ENCODE data around the gene CLIP3. TPM values are rescaled to one million over a fixed set of nuclear protein-coding genes. Genes with fewer than 3 reads are reported as not detected.

The CLIP3 gene
- total and polyA plus RNA-seq, 2 of the 13 experiments (the other 11 are each of a cell fraction or from before 2014, with no cell fraction given), result 0.15 to 1.2 TPM

GRCh38 chr19:36054119-36054732 lies 21.6 kb upstream of the CLIP3 start, which contains the start of gene THAP8 (continued):
- peak; percentile 84; the same call in 1 of the 2 replicates for TF ChIP-seq MIXL1 (CRISPR knock-in tag; IDR thresholded peaks at IDR 0.05)
- no peak for TF ChIP-seq ZKSCAN1 (IDR thresholded peaks at IDR 0.05; ENCODE audit: low read length)
- no peak; the same call in 1 of the 2 replicates for TF ChIP-seq KDM4B (CRISPR knock-in tag; IDR thresholded peaks at IDR 0.05)
- TF ChIP-seq ZNF83 (CRISPR knock-in tag; IDR thresholded peaks at IDR 0.05; ENCODE audit: borderline replicate concordance), result no peak; the same call in 1 of the 2 replicates
- peak; percentile 22; the same call in 1 of the 2 replicates for TF ChIP-seq NR2F6 (IDR thresholded peaks at IDR 0.05)
- peak; percentile 76 for TF ChIP-seq NR2F6 (CRISPR knock-in tag; IDR thresholded peaks at IDR 0.05)
- TF ChIP-seq ZNF660 (CRISPR knock-in tag; IDR thresholded peaks at IDR 0.05; ENCODE audit: borderline replicate concordance, low read depth), result no peak
- peak; percentile 89; the same call in 1 of the 2 replicates for TF ChIP-seq MYC (CRISPR knock-in tag; IDR thresholded peaks at IDR 0.05; ENCODE audit: borderline replicate concordance)
- TF ChIP-seq ZBTB7B (CRISPR knock-in tag; IDR thresholded peaks at IDR 0.05), result peak; percentile 24; the same call in 1 of the 2 replicates
- no peak for TF ChIP-seq ZNF672 (CRISPR knock-in tag; IDR thresholded peaks at IDR 0.05)
- TF ChIP-seq, protein P1, sequence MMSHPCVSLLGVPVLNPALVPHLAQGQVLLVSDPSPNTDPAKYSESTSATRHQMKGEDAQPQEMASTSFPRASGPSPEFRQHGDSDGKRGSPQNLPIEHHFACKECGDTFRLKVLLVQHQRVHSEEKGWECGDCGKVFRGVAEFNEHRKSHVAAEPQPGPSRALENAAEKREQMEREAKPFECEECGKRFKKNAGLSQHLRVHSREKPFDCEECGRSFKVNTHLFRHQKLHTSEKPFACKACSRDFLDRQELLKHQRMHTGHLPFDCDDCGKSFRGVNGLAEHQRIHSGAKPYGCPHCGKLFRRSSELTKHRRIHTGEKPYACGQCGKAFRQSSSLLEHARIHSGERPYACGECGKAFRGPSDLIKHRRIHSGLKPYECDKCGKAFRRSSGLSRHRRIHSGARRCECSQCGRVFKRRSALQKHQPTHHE (CRISPR knock-in tag; IDR thresholded peaks at IDR 0.05; ENCODE audit: borderline replicate concordance), result peak; percentile 65; the same call in 1 of the 2 replicates
- TF ChIP-seq THAP11 (CRISPR knock-in tag; IDR thresholded peaks at IDR 0.05), result peak; percentile 87
- peak; percentile 82; the same call in 1 of the 2 replicates for TF ChIP-seq ZNF337 (CRISPR knock-in tag; IDR thresholded peaks at IDR 0.05; ENCODE audit: borderline replicate concordance, low read depth)
- TF ChIP-seq, protein P2, sequence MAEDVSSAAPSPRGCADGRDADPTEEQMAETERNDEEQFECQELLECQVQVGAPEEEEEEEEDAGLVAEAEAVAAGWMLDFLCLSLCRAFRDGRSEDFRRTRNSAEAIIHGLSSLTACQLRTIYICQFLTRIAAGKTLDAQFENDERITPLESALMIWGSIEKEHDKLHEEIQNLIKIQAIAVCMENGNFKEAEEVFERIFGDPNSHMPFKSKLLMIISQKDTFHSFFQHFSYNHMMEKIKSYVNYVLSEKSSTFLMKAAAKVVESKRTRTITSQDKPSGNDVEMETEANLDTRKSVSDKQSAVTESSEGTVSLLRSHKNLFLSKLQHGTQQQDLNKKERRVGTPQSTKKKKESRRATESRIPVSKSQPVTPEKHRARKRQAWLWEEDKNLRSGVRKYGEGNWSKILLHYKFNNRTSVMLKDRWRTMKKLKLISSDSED (CRISPR knock-in tag; IDR thresholded peaks at IDR 0.05), result no peak
- TF ChIP-seq FOSL1 (CRISPR knock-in tag; IDR thresholded peaks at IDR 0.05; ENCODE audit: borderline replicate concordance), result no peak
- peak; percentile 65; the same call in 1 of the 2 replicates for TF ChIP-seq ARNT2 (CRISPR knock-in tag; IDR thresholded peaks at IDR 0.05; ENCODE audit: low read depth)
- peak; percentile 92 for TF ChIP-seq SP5 (CRISPR knock-in tag; IDR thresholded peaks at IDR 0.05; ENCODE audit: borderline replicate concordance, low read depth)
- TF ChIP-seq ZNF768 (CRISPR knock-in tag; IDR thresholded peaks at IDR 0.05), result peak; percentile 39; the same call in 1 of the 2 replicates
- TF ChIP-seq JUN (CRISPR knock-in tag; IDR thresholded peaks at IDR 0.05), result 0 out of 2 replicates have a peak, but pooled peaks have one; percentile 14
- TF ChIP-seq ZNF17 (CRISPR knock-in tag; IDR thresholded peaks at IDR 0.05), result no peak
- TF ChIP-seq HBP1 (CRISPR knock-in tag; IDR thresholded peaks at IDR 0.05; ENCODE audit: low read depth), result no peak; the same call in 1 of the 2 replicates
- TF ChIP-seq PPARG (CRISPR knock-in tag; conservative IDR thresholded peaks at IDR 0.05), result peak; percentile 42
- peak; percentile 24 for TF ChIP-seq SRSF1 (optimal IDR thresholded peaks at IDR 0.05; ENCODE audit: low read depth, low read length)
- TF ChIP-seq, protein P3, sequence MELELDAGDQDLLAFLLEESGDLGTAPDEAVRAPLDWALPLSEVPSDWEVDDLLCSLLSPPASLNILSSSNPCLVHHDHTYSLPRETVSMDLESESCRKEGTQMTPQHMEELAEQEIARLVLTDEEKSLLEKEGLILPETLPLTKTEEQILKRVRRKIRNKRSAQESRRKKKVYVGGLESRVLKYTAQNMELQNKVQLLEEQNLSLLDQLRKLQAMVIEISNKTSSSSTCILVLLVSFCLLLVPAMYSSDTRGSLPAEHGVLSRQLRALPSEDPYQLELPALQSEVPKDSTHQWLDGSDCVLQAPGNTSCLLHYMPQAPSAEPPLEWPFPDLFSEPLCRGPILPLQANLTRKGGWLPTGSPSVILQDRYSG (CRISPR knock-in tag; IDR thresholded peaks at IDR 0.05), result peak; percentile 67; the same call in 1 of the 2 replicates
- no peak for TF ChIP-seq KAT2B (IDR thresholded peaks at IDR 0.05; ENCODE audit: borderline replicate concordance, low read depth, low read length)

Data from HepG2 (cell line).